Activated CD4-positive, alpha-beta T cell treated with anti-CD3 and anti-CD28 coated beads for 24 hours (primary cell): ENCODE results near the gene TOPAZ1.
"Not testable (repeated sequence)": the region's sequence is repeated elsewhere in the genome, so short reads cannot be mapped to it uniquely, and the experiment has no call there.

Experiments used
- DNase-seq, 2 donors: peaks; one replicate each; pipeline ENCODE4 v3.0.0-alpha.2; 2020; ENCODE audit warnings: low read depth in 2 of 2

Gene TOPAZ1

GRCh38 chr3:44329946-44330345 lies 88.3 kb downstream of the TOPAZ1 start:
- no peak for DNase-seq

GRCh38 chr3:44330444-44330843 lies 88.8 kb downstream of the TOPAZ1 start:
- no peak for DNase-seq

GRCh38 chr3:44334326-44334725 lies 92.6 kb downstream of the TOPAZ1 start:
- DNase-seq: no peak

GRCh38 chr3:44337248-44337785 lies 95.6 kb downstream of the TOPAZ1 start:
- no peak for DNase-seq

GRCh38 chr3:44338010-44338827 lies 96.5 kb downstream of the TOPAZ1 start, which contains the start of gene TCAIM:
Gene TCAIM, plus strand, starts transcription at chr3:44338766. Its CDS starts 16,017 bp downstream, at chr3:44354783.
- DNase-seq: peak; percentile 96 to 97

GRCh38 chr3:44338828-44339127 lies 97.1 kb downstream of the TOPAZ1 start:
- no peak for DNase-seq

- DNase-seq: no peak
These were observed 97.7 kb downstream of the TOPAZ1 start for GRCh38 chr3:44339181-44340057.

- no peak for DNase-seq
These were observed 98.3 kb downstream of the TOPAZ1 start for GRCh38 chr3:44340058-44340395.

GRCh38 chr3:44342176-44342790 lies 100.6 kb downstream of the TOPAZ1 start:
- DNase-seq: no peak

- DNase-seq: no peak
These were observed 101.7 kb downstream of the TOPAZ1 start for GRCh38 chr3:44343421-44343820.

GRCh38 chr3:44346590-44346989 lies 104.9 kb downstream of the TOPAZ1 start:
- DNase-seq: not testable (repeated sequence)

- no peak for DNase-seq
These were observed 107.3 kb downstream of the TOPAZ1 start for GRCh38 chr3:44348993-44349392.

- no peak for DNase-seq
These were observed 111.8 kb downstream of the TOPAZ1 start for GRCh38 chr3:44353355-44353924.

- DNase-seq: no peak
These were observed 113.8 kb downstream of the TOPAZ1 start for GRCh38 chr3:44355362-44356033.

- no peak for DNase-seq
These were observed 117.6 kb downstream of the TOPAZ1 start for GRCh38 chr3:44359146-44359751.

GRCh38 chr3:44363591-44363990 lies 121.9 kb downstream of the TOPAZ1 start:
- DNase-seq: no peak

GRCh38 chr3:44365952-44366351 lies 124.3 kb downstream of the TOPAZ1 start:
- no peak for DNase-seq

- DNase-seq: no peak
These were observed 133.8 kb downstream of the TOPAZ1 start for GRCh38 chr3:44375450-44375849.
